DMS153 treated with DMSO at 0.1 percent for 48 hours (cell line): ENCODE results near the gene BDNF.
"Not testable (repeated sequence)": the region's sequence is repeated elsewhere in the genome, so short reads cannot be mapped to it uniquely, and the experiment has no call there.

Experiments
- DNase-seq: peaks from one replicate; lab custom pipeline; 2025; ENCODE audit not compliant: unreplicated experiment; lab: John Stamatoyannopoulos, UW

BDNF gene

DNA sequence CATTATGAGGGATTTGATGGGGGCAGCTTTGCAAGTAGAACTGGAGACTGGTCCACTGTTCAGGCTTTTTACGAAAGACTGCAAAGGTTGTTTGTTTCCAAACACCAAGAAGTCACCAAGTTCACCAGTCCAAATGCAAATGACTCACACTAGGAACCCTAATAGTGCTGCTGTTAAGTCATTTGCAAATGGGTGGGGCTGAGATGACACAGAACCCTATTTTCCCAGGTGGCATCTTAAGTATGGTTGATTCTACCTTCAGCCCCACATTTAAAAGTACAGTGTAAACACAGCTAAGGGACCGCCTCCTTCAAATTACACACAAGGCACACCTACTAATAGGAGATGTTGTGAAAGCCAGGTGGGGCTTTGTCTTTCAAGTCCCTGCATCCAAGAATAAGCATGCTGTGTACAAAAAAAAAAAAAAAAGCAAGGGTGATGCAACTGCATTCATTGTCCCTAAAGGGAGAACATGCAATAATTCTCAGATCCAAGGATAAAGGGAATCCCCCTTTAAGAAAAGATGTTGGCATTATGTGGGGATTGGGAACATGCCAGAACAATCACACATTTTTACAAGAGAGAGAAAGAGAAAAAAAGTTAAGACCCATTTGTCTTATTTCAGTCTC is 27.3 kb downstream of the BDNF start:
- no peak for DNase-seq

DNA sequence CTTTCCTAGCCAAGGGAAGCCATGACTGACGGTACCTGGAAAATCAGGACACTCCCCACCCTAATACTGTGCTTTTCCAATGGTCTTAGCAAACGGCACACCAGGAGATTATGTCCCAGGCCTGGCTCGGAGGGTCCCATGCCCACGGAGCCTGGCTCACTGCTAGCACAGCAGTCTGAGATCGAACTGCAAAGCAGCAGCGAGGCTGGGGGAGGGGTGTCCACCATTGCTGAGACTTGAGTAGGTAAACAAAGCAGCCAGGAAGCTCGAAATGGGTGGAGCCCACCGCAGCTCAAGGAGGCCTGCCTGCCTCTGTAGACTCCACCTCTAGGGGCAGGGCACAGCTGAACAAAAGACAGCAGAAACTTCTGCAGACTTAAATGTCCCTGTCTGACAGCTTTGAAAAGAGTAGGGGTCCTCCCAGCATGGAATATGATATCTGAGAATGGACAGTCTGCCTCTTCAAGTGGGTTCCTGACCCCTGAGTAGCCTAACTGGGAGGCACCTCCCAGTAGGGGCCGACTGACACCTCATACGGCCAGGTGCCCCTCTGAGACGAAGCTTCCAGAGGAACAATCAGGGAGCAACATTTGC is 34.6 kb downstream of the BDNF start:
- not testable (repeated sequence) for DNase-seq

- no peak for DNase-seq
These were observed 36.9 kb downstream of the BDNF start for GRCh38 chr11:27663326-27663725.

DNA sequence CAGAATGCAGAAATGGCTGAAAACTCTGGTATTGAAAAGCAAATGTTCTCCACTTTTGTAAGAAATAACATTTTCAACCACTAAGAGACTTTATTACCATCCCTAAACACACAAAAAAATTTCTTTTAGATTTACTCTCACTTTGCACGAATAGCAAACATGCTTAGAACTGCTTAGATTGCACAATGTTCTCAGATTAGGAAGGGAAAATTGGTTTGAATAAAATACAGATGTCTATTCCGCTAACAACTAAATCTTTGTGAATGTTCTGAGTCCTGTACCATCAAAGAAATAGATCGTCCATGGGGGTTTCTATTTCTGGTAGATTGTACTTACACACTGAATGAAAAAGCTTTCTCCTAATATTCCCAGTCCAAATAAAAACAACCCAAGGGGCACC is 40.1 kb downstream of the BDNF start:
- DNase-seq: no peak

GRCh38 chr11:27658535-27659236 is 41.6 kb downstream of the BDNF start:
- no peak for DNase-seq

GRCh38 chr11:27656806-27657483 is 43.3 kb downstream of the BDNF start:
- no peak for DNase-seq

- DNase-seq: no peak
These were observed 43.9 kb downstream of the BDNF start for GRCh38 chr11:27656320-27656719.

GRCh38 chr11:27653990-27654758 is 46.1 kb downstream of the BDNF start:
- no peak for DNase-seq

- DNase-seq: no peak
These were observed 48.5 kb downstream of the BDNF start for GRCh38 chr11:27651711-27652110.

GRCh38 chr11:27650988-27651387 is 49.3 kb downstream of the BDNF start:
- DNase-seq: no peak

- DNase-seq: no peak
These were observed 50.5 kb downstream of the BDNF start for GRCh38 chr11:27649800-27650199.

- no peak for DNase-seq
These were observed 51.4 kb downstream of the BDNF start for GRCh38 chr11:27648840-27649239.

DNA sequence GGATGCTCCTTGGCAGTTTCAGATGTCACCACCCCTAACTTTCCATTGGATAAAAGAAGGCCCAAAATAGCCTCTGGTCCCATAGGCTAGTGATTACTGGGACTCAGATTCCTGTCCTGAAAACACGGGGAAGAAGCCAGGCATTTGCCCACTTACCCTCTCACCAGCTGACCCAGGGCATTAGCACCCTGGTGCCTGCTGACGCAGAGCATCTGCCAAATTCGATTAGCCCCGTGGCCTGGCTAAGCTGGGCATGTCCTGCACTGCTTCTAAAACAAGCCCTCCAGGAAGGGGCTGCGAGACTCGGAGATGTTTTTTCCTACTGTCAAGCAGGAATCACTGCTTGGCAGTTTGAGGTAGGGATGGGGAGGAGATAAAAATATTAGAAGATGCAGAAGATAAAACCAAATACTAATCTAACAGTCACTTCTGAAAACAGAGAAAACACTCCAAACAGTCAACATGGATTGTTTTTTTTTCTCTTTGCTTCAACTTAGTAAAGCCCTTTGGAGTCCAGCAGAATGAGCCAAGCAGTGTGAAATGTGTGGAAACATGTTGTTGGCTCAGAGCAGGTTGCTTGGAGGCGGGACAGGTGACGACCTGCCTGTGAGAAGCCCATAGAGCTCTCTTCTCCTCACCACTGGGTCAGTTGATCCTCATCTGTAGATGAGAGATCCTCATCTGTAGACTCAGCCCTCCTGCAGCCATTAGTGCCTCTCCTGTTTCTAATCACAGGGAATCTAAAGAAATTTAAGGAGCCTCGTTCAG is 54.0 kb downstream of the BDNF start:
- DNase-seq: no peak

- no peak for DNase-seq
These were observed 57.3 kb downstream of the BDNF start for GRCh38 chr11:27642954-27643353.

DNA sequence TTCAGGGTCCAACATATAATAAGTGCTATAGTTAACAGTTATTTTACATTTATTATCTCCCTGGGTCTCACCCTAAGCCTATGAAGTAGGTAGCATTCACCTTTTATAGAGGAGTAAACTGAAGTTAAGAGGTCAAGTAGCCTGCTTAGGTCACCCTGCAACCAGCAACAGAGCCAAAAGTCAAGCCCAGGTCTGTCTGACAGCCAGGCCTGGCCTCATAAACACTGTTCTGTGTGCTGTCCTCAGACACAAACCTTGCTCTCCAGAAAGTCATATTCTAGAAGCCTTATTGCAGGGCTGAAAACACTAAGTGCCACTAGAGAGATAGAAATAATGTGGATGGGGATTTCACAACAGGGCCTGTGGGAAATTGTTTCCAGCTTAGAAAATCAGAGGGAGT is 59.3 kb downstream of the BDNF start:
- DNase-seq: no peak

DNA sequence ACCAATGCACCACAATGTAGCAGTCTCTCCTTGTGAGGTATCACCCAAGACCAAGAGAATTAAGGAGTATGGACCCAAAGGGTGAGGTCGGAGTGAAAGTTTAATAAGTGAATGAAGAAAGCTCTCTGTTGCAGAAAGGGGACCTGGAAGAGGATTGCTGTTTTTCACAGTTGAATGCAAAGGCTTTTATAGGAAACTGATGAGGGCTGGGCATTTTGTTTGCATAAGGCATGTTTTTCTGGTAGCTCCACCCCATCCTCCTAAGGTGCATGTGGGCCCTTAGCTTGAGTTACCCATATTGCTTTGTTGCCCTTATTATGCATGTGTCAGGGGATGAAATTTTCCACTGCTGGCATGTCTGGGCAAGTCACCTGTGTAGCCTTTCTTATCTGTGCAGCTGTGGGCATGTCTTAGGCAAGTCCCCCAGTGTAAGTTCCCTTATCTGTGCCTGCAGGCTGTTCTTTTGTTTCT is 64.7 kb downstream of the BDNF start:
- DNase-seq: no peak

GRCh38 chr11:27634776-27635175 is 65.5 kb downstream of the BDNF start:
- not testable (repeated sequence) for DNase-seq

GRCh38 chr11:27634282-27634681 is 66.0 kb downstream of the BDNF start:
- DNase-seq: not testable (repeated sequence)

GRCh38 chr11:27629023-27629422 is 71.2 kb downstream of the BDNF start:
- DNase-seq: not testable (repeated sequence)

GRCh38 chr11:27627979-27628378 is 72.3 kb downstream of the BDNF start:
- no peak for DNase-seq
